ENCODE results near the gene FHOD1. TPM values are rescaled to one million over a fixed set of nuclear protein-coding genes. Genes with fewer than 3 reads are reported as not detected.

FHOD1 gene
- total and polyA plus RNA-seq, 9 of the 15 experiments (the other 6 are each of a cell fraction or from before 2014, with no cell fraction given): 18.7 to 126 (median 32.3) TPM

DNA sequence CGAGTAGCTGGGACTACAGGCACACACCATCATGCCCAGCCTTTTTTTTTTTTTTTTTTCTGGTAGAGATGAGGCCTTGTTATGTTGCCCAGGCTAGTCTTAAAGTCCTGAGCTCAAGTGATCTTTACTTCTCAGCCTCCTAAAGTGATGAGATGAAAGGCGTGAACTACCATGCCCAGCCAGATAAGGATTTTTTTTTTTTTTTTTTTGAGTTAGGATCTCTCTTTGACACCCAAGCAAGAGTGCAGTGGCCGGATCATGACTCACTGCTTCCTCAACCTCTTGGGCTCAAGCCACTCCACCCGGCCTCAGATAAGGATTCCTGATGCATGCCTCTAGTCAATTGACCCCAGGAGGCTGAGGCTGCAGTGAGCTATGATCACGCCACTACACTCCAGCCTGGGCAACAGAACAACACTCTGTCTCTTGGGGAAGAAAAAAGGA, 20.9 kb upstream of the FHOD1 start (continued):
- TF ChIP-seq, protein P1, sequence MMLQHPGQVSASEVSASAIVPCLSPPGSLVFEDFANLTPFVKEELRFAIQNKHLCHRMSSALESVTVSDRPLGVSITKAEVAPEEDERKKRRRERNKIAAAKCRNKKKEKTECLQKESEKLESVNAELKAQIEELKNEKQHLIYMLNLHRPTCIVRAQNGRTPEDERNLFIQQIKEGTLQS (IDR thresholded peaks at IDR 0.05): peak; percentile 94
- TF ChIP-seq, protein P1 (CRISPR knock-in tag; conservative IDR thresholded peaks at IDR 0.05): peak; percentile 80; the same call in 1 of the 2 replicates
- TF ChIP-seq ZNF764 (CRISPR knock-in tag; IDR thresholded peaks at IDR 0.05; ENCODE audit: low read depth) (no peak), EGR1 (conservative IDR thresholded peaks at IDR 0.05) (no peak), NFRKB (IDR thresholded peaks at IDR 0.05; ENCODE audit: low read depth) (peak; percentile 29; the same call in 1 of the 2 replicates), EP400 (IDR thresholded peaks at IDR 0.05) (peak; percentile 51; the same call in 1 of the 2 replicates), SRSF1 (IDR thresholded peaks at IDR 0.05; ENCODE audit: low read depth, low read length) (no peak), JUN (IDR thresholded peaks at IDR 0.05; ENCODE audit: borderline replicate concordance, low read depth, low read length) (peak; percentile 95), JUN (CRISPR knock-in tag; IDR thresholded peaks at IDR 0.05; ENCODE audit: borderline replicate concordance) (no peak), PHB2 (IDR thresholded peaks at IDR 0.05; ENCODE audit: low read depth) (peak; percentile 63), NFE2L1 (tag; IDR thresholded peaks at IDR 0.05; ENCODE audit: borderline replicate concordance, low read depth) (no peak), DEAF1 (CRISPR knock-in tag; IDR thresholded peaks at IDR 0.05) (no peak), FOSL1 (tag; conservative IDR thresholded peaks at IDR 0.05) (peak; percentile 97), ZNF23 (CRISPR knock-in tag; IDR thresholded peaks at IDR 0.05) (no peak), MAX (CRISPR knock-in tag; IDR thresholded peaks at IDR 0.05) (peak; percentile 45; the same call in 1 of the 2 replicates)
- TF ChIP-seq, protein P2, sequence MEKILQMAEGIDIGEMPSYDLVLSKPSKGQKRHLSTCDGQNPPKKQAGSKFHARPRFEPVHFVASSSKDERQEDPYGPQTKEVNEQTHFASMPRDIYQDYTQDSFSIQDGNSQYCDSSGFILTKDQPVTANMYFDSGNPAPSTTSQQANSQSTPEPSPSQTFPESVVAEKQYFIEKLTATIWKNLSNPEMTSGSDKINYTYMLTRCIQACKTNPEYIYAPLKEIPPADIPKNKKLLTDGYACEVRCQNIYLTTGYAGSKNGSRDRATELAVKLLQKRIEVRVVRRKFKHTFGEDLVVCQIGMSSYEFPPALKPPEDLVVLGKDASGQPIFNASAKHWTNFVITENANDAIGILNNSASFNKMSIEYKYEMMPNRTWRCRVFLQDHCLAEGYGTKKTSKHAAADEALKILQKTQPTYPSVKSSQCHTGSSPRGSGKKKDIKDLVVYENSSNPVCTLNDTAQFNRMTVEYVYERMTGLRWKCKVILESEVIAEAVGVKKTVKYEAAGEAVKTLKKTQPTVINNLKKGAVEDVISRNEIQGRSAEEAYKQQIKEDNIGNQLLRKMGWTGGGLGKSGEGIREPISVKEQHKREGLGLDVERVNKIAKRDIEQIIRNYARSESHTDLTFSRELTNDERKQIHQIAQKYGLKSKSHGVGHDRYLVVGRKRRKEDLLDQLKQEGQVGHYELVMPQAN (IDR thresholded peaks at IDR 0.05; ENCODE audit: borderline replicate concordance): peak; percentile 31; the same call in 1 of the 2 replicates
- TF ChIP-seq, protein P3, sequence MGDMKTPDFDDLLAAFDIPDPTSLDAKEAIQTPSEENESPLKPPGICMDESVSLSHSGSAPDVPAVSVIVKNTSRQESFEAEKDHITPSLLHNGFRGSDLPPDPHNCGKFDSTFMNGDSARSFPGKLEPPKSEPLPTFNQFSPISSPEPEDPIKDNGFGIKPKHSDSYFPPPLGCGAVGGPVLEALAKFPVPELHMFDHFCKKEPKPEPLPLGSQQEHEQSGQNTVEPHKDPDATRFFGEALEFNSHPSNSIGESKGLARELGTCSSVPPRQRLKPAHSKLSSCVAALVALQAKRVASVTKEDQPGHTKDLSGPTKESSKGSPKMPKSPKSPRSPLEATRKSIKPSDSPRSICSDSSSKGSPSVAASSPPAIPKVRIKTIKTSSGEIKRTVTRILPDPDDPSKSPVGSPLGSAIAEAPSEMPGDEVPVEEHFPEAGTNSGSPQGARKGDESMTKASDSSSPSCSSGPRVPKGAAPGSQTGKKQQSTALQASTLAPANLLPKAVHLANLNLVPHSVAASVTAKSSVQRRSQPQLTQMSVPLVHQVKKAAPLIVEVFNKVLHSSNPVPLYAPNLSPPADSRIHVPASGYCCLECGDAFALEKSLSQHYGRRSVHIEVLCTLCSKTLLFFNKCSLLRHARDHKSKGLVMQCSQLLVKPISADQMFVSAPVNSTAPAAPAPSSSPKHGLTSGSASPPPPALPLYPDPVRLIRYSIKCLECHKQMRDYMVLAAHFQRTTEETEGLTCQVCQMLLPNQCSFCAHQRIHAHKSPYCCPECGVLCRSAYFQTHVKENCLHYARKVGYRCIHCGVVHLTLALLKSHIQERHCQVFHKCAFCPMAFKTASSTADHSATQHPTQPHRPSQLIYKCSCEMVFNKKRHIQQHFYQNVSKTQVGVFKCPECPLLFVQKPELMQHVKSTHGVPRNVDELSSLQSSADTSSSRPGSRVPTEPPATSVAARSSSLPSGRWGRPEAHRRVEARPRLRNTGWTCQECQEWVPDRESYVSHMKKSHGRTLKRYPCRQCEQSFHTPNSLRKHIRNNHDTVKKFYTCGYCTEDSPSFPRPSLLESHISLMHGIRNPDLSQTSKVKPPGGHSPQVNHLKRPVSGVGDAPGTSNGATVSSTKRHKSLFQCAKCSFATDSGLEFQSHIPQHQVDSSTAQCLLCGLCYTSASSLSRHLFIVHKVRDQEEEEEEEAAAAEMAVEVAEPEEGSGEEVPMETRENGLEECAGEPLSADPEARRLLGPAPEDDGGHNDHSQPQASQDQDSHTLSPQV (IDR thresholded peaks at IDR 0.05): peak; percentile 48; the same call in 1 of the 2 replicates
- TF ChIP-seq, protein P4, sequence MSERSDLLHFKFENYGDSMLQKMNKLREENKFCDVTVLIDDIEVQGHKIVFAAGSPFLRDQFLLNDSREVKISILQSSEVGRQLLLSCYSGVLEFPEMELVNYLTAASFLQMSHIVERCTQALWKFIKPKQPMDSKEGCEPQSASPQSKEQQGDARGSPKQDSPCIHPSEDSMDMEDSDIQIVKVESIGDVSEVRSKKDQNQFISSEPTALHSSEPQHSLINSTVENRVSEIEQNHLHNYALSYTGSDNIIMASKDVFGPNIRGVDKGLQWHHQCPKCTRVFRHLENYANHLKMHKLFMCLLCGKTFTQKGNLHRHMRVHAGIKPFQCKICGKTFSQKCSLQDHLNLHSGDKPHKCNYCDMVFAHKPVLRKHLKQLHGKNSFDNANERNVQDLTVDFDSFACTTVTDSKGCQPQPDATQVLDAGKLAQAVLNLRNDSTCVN (CRISPR knock-in tag; IDR thresholded peaks at IDR 0.05): no peak

All from K562 (cell line).